Hepatocyte (in vitro differentiated cells): Measurements from ENCODE around the gene CYTH1. TPM values are rescaled to one million over a fixed set of nuclear protein-coding genes. Genes with fewer than 3 reads are reported as not detected.

ENCODE experiments used
- DNase-seq: peaks from one replicate; pipeline ENCODE4 v3.0.0-alpha.2; 2016; ENCODE audit warnings: low spot score
- H2AFZ ChIP-seq: fragments of 200-600 bp; sonication (generic); 2 replicates; pipeline ENCODE4 v1.6.0; 2016; ENCODE audit warnings: antibody characterized with exemption, mild to moderate bottlenecking
- H3K27ac ChIP-seq: fragments of 200-600 bp; sonication (generic); 2 replicates; pipeline ENCODE4 v1.5.1; 2016; ENCODE audit warnings: mild to moderate bottlenecking
- H3K27me3 ChIP-seq: fragments of 200-600 bp; sonication (generic); 2 replicates; pipeline ENCODE4 v1.6.1; 2016
- H3K36me3 ChIP-seq: fragments of 200-600 bp; sonication (generic); replicated peaks from 2 replicates; pipeline ENCODE4 v1.5.1; 2016; ENCODE audit warnings: low read depth; ENCODE audit not compliant: insufficient read depth
- H3K4me1 ChIP-seq: fragments of 200-600 bp; sonication (generic); 2 replicates; pipeline ENCODE4 v1.5.1; 2016; ENCODE audit warnings: mild to moderate bottlenecking, moderate library complexity; ENCODE audit not compliant: insufficient read depth
- H3K4me2 ChIP-seq: fragments of 200-600 bp; sonication (generic); 2 replicates; pipeline ENCODE4 v1.6.0; 2016
- H3K4me3 ChIP-seq: fragments of 200-600 bp; sonication (generic); 2 replicates; pipeline ENCODE4 v1.5.1; 2016; ENCODE audit warnings: mild to moderate bottlenecking
- H3K79me2 ChIP-seq: fragments of 200-600 bp; sonication (generic); 2 replicates; pipeline ENCODE4 v1.6.0; 2017; ENCODE audit warnings: mild to moderate bottlenecking
- H3K9me2 ChIP-seq: fragments of 200-600 bp; sonication (generic); replicated peaks from 2 replicates; pipeline ENCODE4 v1.6.0; 2017; ENCODE audit warnings: mild to moderate bottlenecking; ENCODE audit not compliant: insufficient read depth
- H3K9me3 ChIP-seq: fragments of 200-600 bp; sonication (generic); 2 replicates; pipeline ENCODE4 v1.5.1; 2016; ENCODE audit warnings: low read depth, mild to moderate bottlenecking
- H4K20me1 ChIP-seq: fragments of 200-600 bp; sonication (generic); 2 replicates; pipeline ENCODE4 v1.6.0; 2016; ENCODE audit warnings: mild to moderate bottlenecking; ENCODE audit not compliant: insufficient read depth, poor library complexity, severe bottlenecking
- CTCF ChIP-seq: fragments of 200-600 bp; sonication (generic); IDR thresholded peaks from 2 replicates; pipeline ENCODE4 v1.5.1; 2016; ENCODE audit warnings: antibody characterized with exemption, mild to moderate bottlenecking; ENCODE audit not compliant: poor library complexity
- EZH2 ChIP-seq: fragments of 200-600 bp; sonication (generic); IDR thresholded peaks from 2 replicates; pipeline ENCODE4 v1.6.1; 2016; ENCODE audit warnings: antibody characterized with exemption, mild to moderate bottlenecking, borderline replicate concordance
- EZH2phosphoT487 ChIP-seq: fragments of 200-600 bp; sonication (generic); IDR thresholded peaks from one replicate; pipeline ENCODE4 v1.6.1; 2018; ENCODE audit warnings: antibody characterized with exemption, mild to moderate bottlenecking, low read depth, moderate library complexity; ENCODE audit not compliant: unreplicated experiment, severe bottlenecking
- WGBS: methylation state at CpG from one replicate; pipeline ENCODE4 v1.1.6; 2016; ENCODE audit warnings: low lambda C conversion rate; ENCODE audit errors: missing lambda C conversion rate; 5-methylcytosine and 5-hydroxymethylcytosine counted together
- polyA plus RNA-seq: library from polyadenylated mRNA; unstranded; fragments of >200 nt; fragmentation: Nextera tagmentation; extraction: Ambion mirVana; gene quantifications from 2 replicates; pipeline ENCODE4 v1.2.1, GENCODE V29; 2016
- total RNA-seq: library from RNA; depleted of rRNA; stranded (reverse); fragments of >200 nt; gene quantifications from 2 replicates; pipeline ENCODE4 v1.2.3, GENCODE V29; 2014

The CYTH1 gene
- total and polyA plus RNA-seq, 2 experiments from 2014 or later: 38.5 to 44.4 TPM

GRCh38 chr17:78819402-78819801 lies 37.3 kb upstream of the CYTH1 start:
- H3K27me3 ChIP-seq: no peaks in the 10 kb centered on the region
- no peak overlapping the region for H2AFZ ChIP-seq
- no peak overlapping the region for H3K4me3 ChIP-seq
- H3K4me1 ChIP-seq: no peaks in the 10 kb centered on the region
- H4K20me1 ChIP-seq: no peaks in the 10 kb centered on the region
- H3K9me2 ChIP-seq: no peaks in the 10 kb centered on the region
- H3K36me3 ChIP-seq: no peaks in the 10 kb centered on the region
- no peak for TF ChIP-seq CTCF
- no peak for TF ChIP-seq EZH2phosphoT487
- TF ChIP-seq EZH2: no peak
- H3K9me3 ChIP-seq: no peaks in the 10 kb centered on the region
- no peaks in the 10 kb centered on the region for H3K79me2 ChIP-seq
- H3K27ac ChIP-seq: no peak overlapping the region
- WGBS: 96% methylated on average over 8 of the region's 8 CpGs
- DNase-seq: no peak
- H3K4me2 ChIP-seq: no peak overlapping the region

- Histone ChIP-seq H3K27ac (no peak overlapping the region), H3K4me2 (no peak overlapping the region), H4K20me1 (no peaks in the 10 kb centered on the region), H2AFZ (no peak overlapping the region), H3K36me3 (no peaks in the 10 kb centered on the region), H3K27me3 (no peaks in the 10 kb centered on the region), H3K79me2 (no peaks in the 10 kb centered on the region), H3K4me3 (no peak overlapping the region), H3K4me1 (no peaks in the 10 kb centered on the region), H3K9me3 (no peaks in the 10 kb centered on the region), H3K9me2 (no peaks in the 10 kb centered on the region)
- TF ChIP-seq CTCF (no peak), EZH2phosphoT487 (no peak), EZH2 (no peak)
- WGBS: 73% methylated on average over 6 of the region's 6 CpGs
- DNase-seq: no peak
Measured at GRCh38 chr17:78818932-78819331, 36.9 kb upstream of the CYTH1 start.

GRCh38 chr17:78818152-78818846 lies 36.2 kb upstream of the CYTH1 start:
- Histone ChIP-seq H3K27me3 (no peaks in the 10 kb centered on the region), H3K9me3 (no peaks in the 10 kb centered on the region), H4K20me1 (no peaks in the 10 kb centered on the region), H3K79me2 (no peaks in the 10 kb centered on the region), H3K9me2 (no peaks in the 10 kb centered on the region), H3K27ac (no peak overlapping the region), H3K4me1 (no peaks in the 10 kb centered on the region), H3K36me3 (no peaks in the 10 kb centered on the region), H3K4me3 (no peak overlapping the region), H2AFZ (no peak overlapping the region), H3K4me2 (no peak overlapping the region)
- 95% methylated on average over 19 of the region's 19 CpGs for WGBS
- no peak for DNase-seq
- TF ChIP-seq EZH2 (no peak), EZH2phosphoT487 (no peak), CTCF (no peak)
